Smooth muscle cell (in vitro differentiated cells): Measurements from ENCODE around the gene AGBL1. TPM values are rescaled to one million over a fixed set of nuclear protein-coding genes. Genes with fewer than 3 reads are reported as not detected.

Experiments
- DNase-seq: peaks from one replicate; lab custom pipeline; 2025; ENCODE audit not compliant: unreplicated experiment; lab: John Stamatoyannopoulos, UW
- H2AFZ ChIP-seq: fragments of 200-600 bp; sonication (generic); 2 replicates; pipeline ENCODE4 v1.6.0; 2016; ENCODE audit warnings: antibody characterized with exemption, low read depth, mild to moderate bottlenecking
- H3F3A ChIP-seq: fragments of 200-600 bp; sonication (generic); 2 replicates; pipeline ENCODE4 v1.6.0; 2017; ENCODE audit warnings: antibody characterized with exemption, low read depth
- H3K27ac ChIP-seq: fragments of 200-600 bp; sonication (generic); 2 replicates; pipeline ENCODE4 v1.5.1; 2016; ENCODE audit warnings: low read depth, mild to moderate bottlenecking
- H3K27me3 ChIP-seq: fragments of 200-600 bp; sonication (generic); 2 replicates; pipeline ENCODE4 v1.6.1; 2016; ENCODE audit warnings: low read depth, mild to moderate bottlenecking
- H3K36me3 ChIP-seq: fragments of 200-600 bp; sonication (generic); 2 replicates; pipeline ENCODE4 v1.5.1; 2016; ENCODE audit warnings: low read depth
- H3K4me1 ChIP-seq: fragments of 200-600 bp; sonication (generic); 2 replicates; pipeline ENCODE4 v1.5.1; 2016; ENCODE audit warnings: low read depth
- H3K4me2 ChIP-seq: fragments of 200-600 bp; sonication (generic); 2 replicates; pipeline ENCODE4 v1.6.0; 2016; ENCODE audit warnings: mild to moderate bottlenecking
- H3K4me3 ChIP-seq: fragments of 200-600 bp; sonication (generic); 2 replicates; pipeline ENCODE4 v1.5.1; 2016; ENCODE audit warnings: mild to moderate bottlenecking
- H3K79me2 ChIP-seq: fragments of 200-600 bp; sonication (generic); 2 replicates; pipeline ENCODE4 v1.6.0; 2016; ENCODE audit warnings: low read depth, mild to moderate bottlenecking
- H3K9ac ChIP-seq: fragments of 200-600 bp; sonication (generic); 2 replicates; pipeline ENCODE4 v1.6.0; 2016; ENCODE audit warnings: low read depth
- H3K9me3 ChIP-seq: fragments of 200-600 bp; sonication (generic); replicated peaks from 2 replicates; pipeline ENCODE4 v1.5.1; 2016; ENCODE audit warnings: low read depth
- H4K20me1 ChIP-seq: fragments of 200-600 bp; sonication (generic); 2 replicates; pipeline ENCODE4 v1.6.0; 2016; ENCODE audit warnings: low read depth
- WGBS: methylation state at CpG from one replicate; pipeline ENCODE4 v1.1.7; 2016; ENCODE audit warnings: low lambda C conversion rate; 5-methylcytosine and 5-hydroxymethylcytosine counted together
- polyA plus RNA-seq: library from polyadenylated mRNA; unstranded; fragments of >200 nt; fragmentation: Nextera tagmentation; extraction: Ambion mirVana; gene quantifications from 2 replicates; pipeline ENCODE4 v1.2.1, GENCODE V29; 2016
- total RNA-seq: library from RNA; depleted of rRNA; stranded (reverse); fragments of >200 nt; gene quantifications from 2 replicates; pipeline ENCODE4 v1.2.3, GENCODE V29; 2014
- TF ChIP-seq, protein P1 (sequence below): fragments of 200-600 bp; sonication (generic); IDR thresholded peaks from 2 replicates; pipeline ENCODE4 v1.5.1; 2017; ENCODE audit warnings: borderline replicate concordance, mild to moderate bottlenecking, antibody characterized with exemption; ENCODE audit not compliant: insufficient read depth, poor library complexity, severe bottlenecking

Gene AGBL1
- total and polyA plus RNA-seq, 2 experiments from 2014 or later, result not detected

DNA sequence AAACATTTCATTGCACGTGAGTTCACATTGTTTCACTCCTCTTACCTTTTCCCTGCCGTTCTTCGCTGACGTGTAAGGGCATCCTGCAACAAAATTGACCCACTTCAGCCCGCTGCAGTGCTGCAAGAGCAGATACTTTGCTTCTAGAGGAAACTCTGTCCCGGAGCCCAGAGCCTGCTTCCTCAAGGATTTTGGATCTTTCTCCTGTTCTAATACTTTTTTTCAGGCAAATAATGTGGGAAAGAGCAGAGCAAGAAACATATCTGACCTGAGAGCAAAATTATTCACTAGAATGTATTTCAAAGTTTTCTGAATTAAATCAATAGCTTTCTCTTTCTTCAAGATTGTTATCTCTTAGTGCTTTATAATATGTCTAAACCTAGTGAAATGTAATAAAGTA, 303.9 kb downstream of the AGBL1 start:
- H3K4me2 ChIP-seq, result no peak overlapping the region
- no peaks in the 10 kb centered on the region for H3K9me3 ChIP-seq
- H3K36me3 ChIP-seq, result no peaks in the 10 kb centered on the region
- WGBS, result 94% methylated on average over 6 of the region's 6 CpGs
- peaks cover 12% of the 10 kb centered on the region for H3K4me1 ChIP-seq
- H3K27me3 ChIP-seq, result no peaks in the 10 kb centered on the region
- DNase-seq, result no peak
- no peak overlapping the region for H3K9ac ChIP-seq
- H3F3A ChIP-seq, result no peaks in the 10 kb centered on the region
- TF ChIP-seq, protein P1, sequence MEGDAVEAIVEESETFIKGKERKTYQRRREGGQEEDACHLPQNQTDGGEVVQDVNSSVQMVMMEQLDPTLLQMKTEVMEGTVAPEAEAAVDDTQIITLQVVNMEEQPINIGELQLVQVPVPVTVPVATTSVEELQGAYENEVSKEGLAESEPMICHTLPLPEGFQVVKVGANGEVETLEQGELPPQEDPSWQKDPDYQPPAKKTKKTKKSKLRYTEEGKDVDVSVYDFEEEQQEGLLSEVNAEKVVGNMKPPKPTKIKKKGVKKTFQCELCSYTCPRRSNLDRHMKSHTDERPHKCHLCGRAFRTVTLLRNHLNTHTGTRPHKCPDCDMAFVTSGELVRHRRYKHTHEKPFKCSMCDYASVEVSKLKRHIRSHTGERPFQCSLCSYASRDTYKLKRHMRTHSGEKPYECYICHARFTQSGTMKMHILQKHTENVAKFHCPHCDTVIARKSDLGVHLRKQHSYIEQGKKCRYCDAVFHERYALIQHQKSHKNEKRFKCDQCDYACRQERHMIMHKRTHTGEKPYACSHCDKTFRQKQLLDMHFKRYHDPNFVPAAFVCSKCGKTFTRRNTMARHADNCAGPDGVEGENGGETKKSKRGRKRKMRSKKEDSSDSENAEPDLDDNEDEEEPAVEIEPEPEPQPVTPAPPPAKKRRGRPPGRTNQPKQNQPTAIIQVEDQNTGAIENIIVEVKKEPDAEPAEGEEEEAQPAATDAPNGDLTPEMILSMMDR, result no peak
- H3K79me2 ChIP-seq, result no peaks in the 10 kb centered on the region
- H4K20me1 ChIP-seq, result no peaks in the 10 kb centered on the region
- no peak overlapping the region for H3K27ac ChIP-seq
- no peak overlapping the region for H2AFZ ChIP-seq
- H3K4me3 ChIP-seq, result no peak overlapping the region

DNA sequence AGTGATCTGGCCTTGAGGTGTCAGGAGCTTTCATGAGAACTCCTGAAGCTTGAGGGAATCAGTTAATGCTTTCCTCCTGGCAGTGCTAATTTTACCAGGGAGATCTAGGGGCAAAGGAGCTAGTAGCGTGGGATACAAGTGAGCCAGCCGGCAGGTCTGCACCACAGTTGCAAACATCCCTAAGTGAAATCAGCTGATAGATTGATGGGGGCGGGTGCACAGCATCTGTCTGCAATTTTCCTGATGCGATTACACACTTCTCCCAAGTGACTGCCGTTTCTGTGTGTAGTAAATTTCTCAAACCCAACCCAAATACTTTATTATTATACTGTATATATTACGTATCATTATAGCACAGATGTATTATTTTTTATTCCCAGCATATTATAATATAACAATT, 304.5 kb downstream of the AGBL1 start:
- Histone ChIP-seq H3K36me3 (no peaks in the 10 kb centered on the region), H3K27ac (no peak overlapping the region), H3K9me3 (no peaks in the 10 kb centered on the region), H4K20me1 (no peaks in the 10 kb centered on the region), H3K4me3 (no peak overlapping the region), H3K9ac (no peak overlapping the region), H3K27me3 (no peaks in the 10 kb centered on the region), H3F3A (no peaks in the 10 kb centered on the region), H3K4me2 (no peak overlapping the region), H2AFZ (no peak overlapping the region), H3K4me1 (peaks cover 12% of the 10 kb centered on the region), H3K79me2 (no peaks in the 10 kb centered on the region)
- WGBS, result 89% methylated on average over 6 of the region's 6 CpGs
- TF ChIP-seq, protein P1, result no peak
- no peak for DNase-seq

DNA sequence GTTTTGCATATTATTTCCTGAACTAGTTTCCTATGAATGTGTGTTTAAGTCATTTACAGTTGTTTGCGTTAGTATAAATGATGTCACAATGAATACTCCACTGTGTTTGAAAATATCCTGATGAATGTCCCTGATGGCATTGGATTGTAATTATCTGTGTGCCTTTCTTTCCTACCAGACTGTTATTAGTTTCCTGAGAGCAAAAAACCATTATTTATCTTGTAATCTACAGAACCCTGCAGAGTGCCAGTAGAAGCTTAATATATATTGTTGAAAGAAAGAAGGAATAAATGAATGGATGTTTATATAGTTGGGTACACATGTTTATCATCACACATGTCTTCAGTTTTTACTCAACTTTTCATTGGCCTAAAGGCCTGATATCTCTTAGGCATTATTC, 312.6 kb downstream of the AGBL1 start:
- TF ChIP-seq, protein P1, result no peak
- Histone ChIP-seq H3K4me3 (no peak overlapping the region), H3K9ac (no peak overlapping the region), H3K4me2 (no peak overlapping the region), H3K9me3 (no peaks in the 10 kb centered on the region), H3F3A (no peaks in the 10 kb centered on the region), H4K20me1 (no peaks in the 10 kb centered on the region), H3K36me3 (no peaks in the 10 kb centered on the region), H3K27me3 (no peaks in the 10 kb centered on the region), H3K79me2 (no peaks in the 10 kb centered on the region), H2AFZ (no peak overlapping the region), H3K4me1 (no peaks in the 10 kb centered on the region), H3K27ac (no peak overlapping the region)
- no peak for DNase-seq
- WGBS, result 85% methylated on average over 1 of the region's 1 CpG

DNA sequence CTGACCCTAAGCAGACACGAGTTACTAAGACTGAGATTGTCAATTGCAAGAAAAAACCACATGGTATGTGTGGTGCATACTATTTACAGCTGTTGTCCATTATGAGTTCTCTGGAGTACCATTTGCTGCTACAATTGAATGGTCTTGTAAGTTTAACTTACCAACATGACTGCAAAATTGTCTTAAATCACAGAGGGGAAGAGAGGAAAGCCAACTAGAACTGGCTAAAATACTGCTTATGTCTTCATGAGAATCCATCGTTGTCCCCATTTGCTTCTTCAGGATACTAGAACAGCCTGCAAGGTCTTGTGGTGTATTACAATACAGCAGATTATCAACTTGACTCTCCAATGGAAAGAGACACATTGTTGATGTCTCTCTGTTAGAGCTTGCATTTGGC, 313.2 kb downstream of the AGBL1 start:
- TF ChIP-seq, protein P1, result no peak
- WGBS, result 68% methylated on average over 2 of the region's 2 CpGs
- Histone ChIP-seq H3F3A (no peaks in the 10 kb centered on the region), H3K4me1 (no peaks in the 10 kb centered on the region), H4K20me1 (no peaks in the 10 kb centered on the region), H3K4me2 (no peak overlapping the region), H3K79me2 (no peaks in the 10 kb centered on the region), H2AFZ (no peak overlapping the region), H3K27ac (no peak overlapping the region), H3K36me3 (no peaks in the 10 kb centered on the region), H3K9me3 (no peaks in the 10 kb centered on the region), H3K4me3 (no peak overlapping the region), H3K9ac (no peak overlapping the region), H3K27me3 (no peaks in the 10 kb centered on the region)
- no peak for DNase-seq
